HAP-1 (cell line): ENCODE results near the gene LRRC45.

Experiments
- DNase-seq, 2 experiments: peaks; one replicate each; pipeline ENCODE4 v3.0.0-alpha.2; 2016 to 2020; ENCODE audit warnings: low spot score in 2 of 2
- H3K27me3 ChIP-seq: fragments of 250-450 bp; sonication (Bioruptor Pico); 2 replicates; pipeline ENCODE4 v1.5.1; 2020; ENCODE audit warnings: low read depth, mild to moderate bottlenecking, moderate library complexity
- H3K36me3 ChIP-seq: fragments of 250-450 bp; sonication (Bioruptor Pico); replicated peaks from 2 replicates; pipeline ENCODE4 v1.5.1; 2020; ENCODE audit warnings: mild to moderate bottlenecking
- H3K4me1 ChIP-seq: fragments of 250-450 bp; sonication (Bioruptor Pico); 2 replicates; pipeline ENCODE4 v1.5.1; 2020; ENCODE audit warnings: mild to moderate bottlenecking
- H3K4me3 ChIP-seq: fragments of 250-450 bp; sonication (Bioruptor Pico); 2 replicates; pipeline ENCODE4 v1.5.1; 2020; ENCODE audit warnings: mild to moderate bottlenecking, moderate library complexity
- H3K9me3 ChIP-seq: fragments of 250-450 bp; sonication (Bioruptor Pico); 2 replicates; pipeline ENCODE4 v1.5.1; 2020; ENCODE audit warnings: mild to moderate bottlenecking, moderate library complexity
- in situ Hi-C: fragments of 300-500 bp; cut with MboI; formaldehyde crosslinking; loops from 3 replicates; pipeline ENCODE4 v1.14.3; 2020; ENCODE audit warnings: low sequenced_read_pairs, inconsistent platforms, mixed read lengths

The LRRC45 gene

GRCh38 chr17:82016875-82017459 is 6.1 kb upstream of the LRRC45 start:
- DNase-seq: no peak
- peaks cover 11% of the 10 kb centered on the region for H3K4me1 ChIP-seq

DNA sequence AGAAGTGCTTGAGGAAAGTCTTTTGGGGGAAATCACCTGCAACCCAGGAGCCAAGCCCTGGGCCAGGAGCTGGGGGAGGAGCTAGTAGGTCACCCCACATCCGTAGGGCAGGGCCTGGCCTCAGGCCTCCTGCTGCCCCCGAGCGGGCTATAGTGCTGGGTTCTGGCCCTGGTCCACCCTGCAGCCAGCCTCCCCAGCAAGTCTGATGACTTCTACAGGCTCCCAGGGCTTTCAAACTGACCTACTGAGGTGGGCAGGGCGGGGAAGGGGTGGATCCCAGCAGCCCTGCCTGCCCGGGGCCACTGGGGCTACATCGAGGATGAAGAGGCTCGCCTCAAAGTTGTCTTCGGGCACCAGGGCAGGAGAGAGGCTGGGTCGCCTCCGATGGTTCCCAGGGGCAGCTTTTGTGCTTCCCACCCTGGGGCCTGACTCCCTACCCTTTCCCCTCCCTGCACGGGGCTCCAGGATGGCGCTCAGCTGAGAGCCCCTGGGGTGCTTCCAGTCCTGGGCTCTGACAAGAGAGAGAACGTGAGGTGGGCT is 5.4 kb upstream of the LRRC45 start:
- in situ Hi-C loops: no loop called here
- Histone ChIP-seq H3K9me3 (no peaks in the 10 kb centered on the region), H3K27me3 (no peaks in the 10 kb centered on the region), H3K4me1 (peaks cover 11% of the 10 kb centered on the region), H3K36me3 (peaks cover 11% of the 10 kb centered on the region), H3K4me3 (no peak overlapping the region)
- no peak for DNase-seq

More at GRCh38 chr17:82016875-82017459, 6.1 kb upstream of the LRRC45 start:
- H3K36me3 ChIP-seq: peaks cover 8% of the 10 kb centered on the region
- H3K4me3 ChIP-seq: no peak overlapping the region
- no peaks in the 10 kb centered on the region for H3K9me3 ChIP-seq
- H3K27me3 ChIP-seq: no peaks in the 10 kb centered on the region
- in situ Hi-C loops: no loop called here

DNA sequence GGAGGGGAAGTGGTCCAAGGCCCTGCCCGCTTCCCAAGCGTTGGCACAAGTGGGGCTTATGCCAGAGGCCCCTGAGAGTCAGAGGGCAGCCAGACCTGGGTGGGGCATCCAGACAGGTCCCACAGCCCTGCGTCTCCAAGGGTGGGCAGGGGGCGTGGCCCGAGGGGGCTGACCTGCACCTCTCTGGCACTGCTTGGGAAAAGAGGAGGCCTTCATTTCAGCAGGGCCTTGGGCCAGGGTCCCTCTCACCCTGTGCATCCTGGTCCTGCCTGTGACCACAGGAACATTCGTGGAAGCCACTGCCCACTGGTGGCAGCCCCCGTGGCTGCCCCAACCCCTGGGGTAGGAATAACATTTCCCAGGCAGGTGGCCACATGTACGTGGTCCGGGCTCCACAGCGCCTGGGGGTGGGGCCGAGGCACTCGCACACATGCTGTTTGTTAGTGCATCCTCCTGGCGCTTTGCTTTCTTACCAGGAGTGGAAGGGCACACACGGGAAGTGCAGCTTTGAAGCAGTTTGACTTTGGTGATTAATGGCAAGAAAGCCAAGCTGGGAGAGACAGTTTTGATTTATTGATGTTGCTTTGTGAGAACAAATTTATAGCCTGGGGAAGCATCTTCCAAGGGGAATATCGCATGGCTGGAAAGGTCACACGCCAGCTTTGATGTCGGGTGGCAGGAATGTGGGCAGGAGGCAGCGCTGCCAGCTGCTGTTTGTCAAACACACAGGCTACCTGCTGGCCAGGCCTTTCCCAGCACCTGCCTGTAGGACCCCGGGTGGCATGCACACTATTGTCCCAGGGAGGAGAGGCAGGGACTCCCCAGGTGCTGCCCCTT is 4.7 kb upstream of the LRRC45 start:
- no peak overlapping the region for H3K4me3 ChIP-seq
- no peaks in the 10 kb centered on the region for H3K9me3 ChIP-seq
- H3K4me1 ChIP-seq: peaks cover 11% of the 10 kb centered on the region
- peaks cover 11% of the 10 kb centered on the region for H3K36me3 ChIP-seq
- no peak for DNase-seq
- in situ Hi-C loops: no loop called here
- H3K27me3 ChIP-seq: no peaks in the 10 kb centered on the region

GRCh38 chr17:82018989-82019689 is 4.0 kb upstream of the LRRC45 start:
- DNase-seq: no peak
- H3K27me3 ChIP-seq: no peaks in the 10 kb centered on the region
- H3K36me3 ChIP-seq: peaks cover 11% of the 10 kb centered on the region
- no peaks in the 10 kb centered on the region for H3K9me3 ChIP-seq
- peaks cover 11% of the 10 kb centered on the region for H3K4me1 ChIP-seq
- no peak overlapping the region for H3K4me3 ChIP-seq
- in situ Hi-C loops: no loop called here

GRCh38 chr17:82019690-82020571 is 3.2 kb upstream of the LRRC45 start:
- in situ Hi-C loops: loop anchor here (5.0 kb wide), 1 partner anchor 93 kb away; the partner anchor contains the start of gene MAFG
- peaks cover 16% of the 10 kb centered on the region for H3K36me3 ChIP-seq
- no peaks in the 10 kb centered on the region for H3K27me3 ChIP-seq
- DNase-seq: peak; percentile 23 to 89
- no peaks in the 10 kb centered on the region for H3K9me3 ChIP-seq
- no peak overlapping the region for H3K4me3 ChIP-seq
- H3K4me1 ChIP-seq: peaks cover 11% of the 10 kb centered on the region

GRCh38 chr17:82020572-82021106 is 2.5 kb upstream of the LRRC45 start:
- H3K9me3 ChIP-seq: no peaks in the 10 kb centered on the region
- peaks cover 17% of the 10 kb centered on the region for H3K36me3 ChIP-seq
- DNase-seq: no peak
- H3K4me3 ChIP-seq: no peak overlapping the region; the same call in 1 of the 2 replicates
- no peaks in the 10 kb centered on the region for H3K27me3 ChIP-seq
- peaks cover 11% of the 10 kb centered on the region for H3K4me1 ChIP-seq
- in situ Hi-C loops: loop anchor here (5.0 kb wide), 1 partner anchor 93 kb away; the partner anchor contains the start of gene MAFG

GRCh38 chr17:82021107-82021899 is 1.8 kb upstream of the LRRC45 start:
- peak in 1 of 2 experiments; percentile 72 for DNase-seq
- Histone ChIP-seq H3K36me3 (peaks cover 17% of the 10 kb centered on the region), H3K27me3 (no peaks in the 10 kb centered on the region), H3K4me3 (peak overlapping the region; percentile 99), H3K4me1 (peaks cover 11% of the 10 kb centered on the region), H3K9me3 (no peaks in the 10 kb centered on the region)
- in situ Hi-C loops: loop anchor here (5.0 kb wide), 1 partner anchor 94 kb away; the partner anchor contains the start of gene MAFG

DNA sequence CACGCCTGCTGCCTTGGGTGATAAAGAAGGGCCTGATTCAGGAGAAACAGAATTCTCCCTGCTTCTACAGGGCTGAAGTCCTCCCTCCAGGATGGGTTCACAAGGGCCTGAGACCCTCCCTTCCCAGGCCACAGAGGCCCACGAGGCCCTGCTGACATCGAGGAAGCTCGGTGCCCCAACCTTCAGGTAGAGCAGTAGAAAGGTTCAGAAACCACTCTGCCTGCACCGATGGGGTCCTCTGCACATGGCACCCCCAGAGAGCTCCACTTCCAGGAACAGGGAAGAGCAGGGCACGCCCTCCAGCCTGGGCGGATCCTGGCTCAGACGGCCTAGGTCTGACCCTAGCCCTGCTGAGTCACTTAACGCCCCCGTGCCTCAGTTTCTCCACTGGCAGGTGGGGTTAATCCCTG is 1.2 kb upstream of the LRRC45 start:
- DNase-seq: no peak
- Histone ChIP-seq H3K27me3 (no peaks in the 10 kb centered on the region), H3K4me1 (peaks cover 11% of the 10 kb centered on the region), H3K9me3 (no peaks in the 10 kb centered on the region), H3K4me3 (peak overlapping the region; percentile 99), H3K36me3 (peaks cover 17% of the 10 kb centered on the region)
- in situ Hi-C loops: loop anchor here (5.0 kb wide), 1 partner anchor 95 kb away; the partner anchor contains the start of gene MAFG

GRCh38 chr17:82022310-82022980 is 660 bp upstream of the LRRC45 start, which contains the start of gene CENPX:
TSS of gene CENPX (minus strand) at chr17:82022878. CDS start at chr17:82022861, 17 bp downstream.
- DNase-seq: peak in 1 of 2 experiments; percentile 42
- H3K9me3 ChIP-seq: no peaks in the 10 kb centered on the region
- H3K27me3 ChIP-seq: no peaks in the 10 kb centered on the region
- H3K36me3 ChIP-seq: peaks cover 22% of the 10 kb centered on the region
- in situ Hi-C loops: loop anchor here (5.0 kb wide), 1 partner anchor 95 kb away; the partner anchor contains the start of gene MAFG
- H3K4me3 ChIP-seq: peak within 1 kb of the TSS; percentile 99
- H3K4me1 ChIP-seq: peaks cover 11% of the 10 kb centered on the region

- H3K9me3 ChIP-seq: no peaks in the 10 kb centered on the region
- peaks cover 18% of the 10 kb centered on the region for H3K36me3 ChIP-seq
- in situ Hi-C loops: loop anchor here (5.0 kb wide), 1 partner anchor 96 kb away; the partner anchor contains the start of gene MAFG
- DNase-seq: peak in 1 of 2 experiments; percentile 45
- H3K4me3 ChIP-seq: peak overlapping the region; percentile 70
- H3K27me3 ChIP-seq: no peaks in the 10 kb centered on the region
- peaks cover 11% of the 10 kb centered on the region for H3K4me1 ChIP-seq
Observed at GRCh38 chr17:82023447-82024241, 539 bp downstream of the LRRC45 start.

DNA sequence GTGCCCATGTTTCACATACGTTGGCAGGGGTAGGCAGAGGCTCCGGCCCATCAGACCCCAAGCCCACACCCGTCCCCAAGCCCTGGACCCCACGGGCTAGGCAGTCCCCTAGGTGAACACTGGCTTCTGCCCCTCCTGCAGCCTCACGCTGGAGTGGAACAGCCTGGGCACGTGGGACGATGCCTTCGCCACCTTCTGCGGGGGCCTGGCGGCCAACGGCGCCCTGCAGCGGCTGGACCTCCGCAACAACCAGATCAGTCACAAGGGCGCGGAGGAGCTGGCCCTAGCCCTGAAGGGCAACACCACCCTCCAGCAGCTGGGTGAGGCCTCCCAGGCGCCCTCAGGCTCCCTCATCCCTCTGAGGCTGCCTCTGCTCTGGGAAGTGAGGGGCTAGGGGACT is 1.8 kb downstream of the LRRC45 start:
- Histone ChIP-seq H3K36me3 (peaks cover 28% of the 10 kb centered on the region), H3K9me3 (no peaks in the 10 kb centered on the region), H3K4me1 (peaks cover 11% of the 10 kb centered on the region), H3K27me3 (no peaks in the 10 kb centered on the region), H3K4me3 (no peak overlapping the region)
- in situ Hi-C loops: loop anchor here (5.0 kb wide), 1 partner anchor 98 kb away; the partner anchor contains the start of gene MAFG
- DNase-seq: no peak
